ENCODE data around the gene ZMYND12. TPM values are rescaled to one million over a fixed set of nuclear protein-coding genes. Genes with fewer than 3 reads are reported as not detected.

ZMYND12 gene
- total and polyA plus RNA-seq, 2 donors (not counting 3 experiments of a cell fraction or from before 2014, with no cell fraction given), result 0.33 to 0.40 TPM

DNA sequence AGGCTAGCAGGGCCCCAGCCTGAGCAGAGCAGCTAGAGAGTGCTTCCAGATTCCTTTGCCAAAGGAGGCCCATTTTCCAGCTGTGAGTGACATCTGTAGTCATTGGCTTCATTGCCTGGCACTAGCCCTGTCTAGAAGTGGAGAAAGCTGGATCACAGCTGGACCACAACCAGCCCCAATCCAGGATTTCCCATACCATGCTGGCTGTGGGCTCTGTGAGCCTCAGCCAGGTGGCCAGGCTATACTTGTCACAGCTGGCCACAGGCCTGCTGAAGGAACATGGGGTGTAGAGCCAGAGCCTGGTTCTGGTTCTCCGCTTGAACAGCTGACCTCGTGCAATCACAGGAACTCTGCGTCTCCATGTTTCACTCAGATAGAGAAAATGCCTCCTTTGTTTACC is 38.7 kb downstream of the ZMYND12 start:
- Histone ChIP-seq H3K9me1 (replicated peaks; ENCODE audit: control insufficient read depth, extremely low read depth, insufficient read depth, low read length) (no peaks in the 10 kb centered on the region), H3K4me3 (replicated peaks in 1 of 3; ENCODE audit: insufficient read depth in 1 of 3, low read depth in 1 of 3, low read length in 3 of 3) (no peak overlapping the region), H3K9ac (replicated peaks; ENCODE audit: extremely low read depth, insufficient read depth, low read length) (no peak overlapping the region), H3K27me3 (ENCODE audit: control insufficient read depth in 2 of 2, insufficient read depth in 2 of 2, low read length in 2 of 2) (peaks cover 10 to 13% of the 10 kb centered on the region in 2 experiments), H3K79me2 (ENCODE audit: control insufficient read depth, insufficient read depth, low read length) (no peaks in the 10 kb centered on the region), H3K4me2 (ENCODE audit: insufficient read depth, low read length) (no peak overlapping the region), H4K20me1 (replicated peaks; ENCODE audit: control insufficient read depth, extremely low read depth, insufficient read depth, low read length) (no peaks in the 10 kb centered on the region), H3K36me3 (ENCODE audit: control insufficient read depth in 2 of 2, extremely low read depth in 1 of 2, insufficient read depth in 2 of 2, low read length in 2 of 2) (no peaks in the 10 kb centered on the region), H2AFZ (ENCODE audit: low read depth, low read length) (no peak overlapping the region), H3K27ac (ENCODE audit: insufficient read depth, low read depth, low read length) (no peak overlapping the region), H3K4me1 (ENCODE audit: control insufficient read depth, extremely low read depth, insufficient read depth, low read length) (peaks cover 2% of the 10 kb centered on the region), H3K9me3 (replicated peaks; ENCODE audit: control insufficient read depth, insufficient read depth, low read length) (no peaks in the 10 kb centered on the region)
- intact Hi-C loops (cut with micrococcal nuclease) (no loop called here), dilution Hi-C loops (cut with MboI; ENCODE audit: extremely low pct_ligation_motif_present, low sequenced_read_pairs) (no loop called here)
- no TSS peak for BruUV-seq (replicated peaks)
- DNase-seq (ENCODE audit: low read depth, low spot score), result no peak
- FAIRE-seq, result no peak
- CTCF ChIA-PET, result interaction anchor here (0.9 to 1.0 kb wide), 2 partner anchors 13 to 39 kb away, joined by 3 read pairs; no protein-coding TSS in a partner anchor
- no peak for TF ChIP-seq FOS (IDR thresholded peaks at IDR 0.05; ENCODE audit: borderline replicate concordance, insufficient read depth, low read length)
- TF ChIP-seq, protein P1, sequence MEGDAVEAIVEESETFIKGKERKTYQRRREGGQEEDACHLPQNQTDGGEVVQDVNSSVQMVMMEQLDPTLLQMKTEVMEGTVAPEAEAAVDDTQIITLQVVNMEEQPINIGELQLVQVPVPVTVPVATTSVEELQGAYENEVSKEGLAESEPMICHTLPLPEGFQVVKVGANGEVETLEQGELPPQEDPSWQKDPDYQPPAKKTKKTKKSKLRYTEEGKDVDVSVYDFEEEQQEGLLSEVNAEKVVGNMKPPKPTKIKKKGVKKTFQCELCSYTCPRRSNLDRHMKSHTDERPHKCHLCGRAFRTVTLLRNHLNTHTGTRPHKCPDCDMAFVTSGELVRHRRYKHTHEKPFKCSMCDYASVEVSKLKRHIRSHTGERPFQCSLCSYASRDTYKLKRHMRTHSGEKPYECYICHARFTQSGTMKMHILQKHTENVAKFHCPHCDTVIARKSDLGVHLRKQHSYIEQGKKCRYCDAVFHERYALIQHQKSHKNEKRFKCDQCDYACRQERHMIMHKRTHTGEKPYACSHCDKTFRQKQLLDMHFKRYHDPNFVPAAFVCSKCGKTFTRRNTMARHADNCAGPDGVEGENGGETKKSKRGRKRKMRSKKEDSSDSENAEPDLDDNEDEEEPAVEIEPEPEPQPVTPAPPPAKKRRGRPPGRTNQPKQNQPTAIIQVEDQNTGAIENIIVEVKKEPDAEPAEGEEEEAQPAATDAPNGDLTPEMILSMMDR (IDR thresholded peaks at IDR 0.05; ENCODE audit: extremely low read depth in 1 of 2, insufficient read depth in 1 of 2, low read depth in 1 of 2, low read length in 2 of 2), result no peak
- POLR2A ChIA-PET, result no interaction called here

DNA sequence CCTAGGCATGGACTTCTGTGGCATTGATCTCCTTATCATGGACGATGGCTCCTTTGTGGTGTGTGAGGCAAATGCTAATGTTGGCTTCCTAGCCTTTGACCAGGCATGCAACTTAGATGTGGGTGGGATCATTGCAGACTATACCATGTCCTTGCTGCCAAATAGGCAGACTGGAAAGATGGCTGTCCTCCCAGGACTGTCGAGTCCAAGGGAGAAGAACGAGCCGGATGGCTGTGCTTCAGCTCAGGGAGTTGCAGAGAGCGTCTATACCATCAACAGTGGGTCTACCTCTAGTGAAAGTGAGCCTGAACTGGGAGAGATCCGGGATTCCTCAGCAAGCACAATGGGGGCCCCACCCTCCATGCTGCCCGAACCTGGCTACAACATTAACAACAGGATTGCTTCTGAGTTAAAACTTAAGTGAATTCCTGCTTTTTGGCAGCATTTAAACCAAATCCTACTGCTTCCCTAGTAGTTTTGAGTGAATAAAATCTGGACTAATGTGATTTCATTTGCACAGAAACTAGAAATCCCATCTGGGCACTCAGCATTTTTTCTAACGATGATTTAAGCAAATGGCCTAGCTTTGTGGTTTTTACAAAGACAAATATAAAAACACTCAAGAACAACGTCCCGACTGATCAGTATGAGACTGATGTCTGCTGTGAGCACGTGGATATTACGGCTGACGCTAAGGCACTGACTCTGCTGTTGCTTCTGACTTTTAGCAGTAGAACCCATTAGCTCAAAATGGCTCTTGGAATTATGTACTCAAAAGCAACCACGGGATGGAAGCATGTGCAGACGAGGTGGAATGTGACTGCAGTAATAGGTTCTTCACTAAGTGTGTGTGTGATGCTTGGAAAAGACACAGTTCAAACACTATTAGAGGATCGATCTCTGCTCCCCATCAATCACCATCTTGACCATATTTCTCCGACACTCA is 41.0 kb downstream of the ZMYND12 start:
- FAIRE-seq (no peak), DNase-seq (ENCODE audit: low read depth, low spot score) (no peak)
- ChIA-PET POLR2A (interaction anchor here (0.6 kb wide), 1 partner anchor 30 kb away, joined by 7 read pairs; no protein-coding TSS in a partner anchor), CTCF (interaction anchor here (1.8 kb wide), 1 partner anchor 115 kb away, joined by 4 read pairs; no protein-coding TSS in a partner anchor)
- dilution Hi-C loops (cut with MboI; ENCODE audit: extremely low pct_ligation_motif_present, low sequenced_read_pairs) (no loop called here), intact Hi-C loops (cut with micrococcal nuclease) (no loop called here)
- Histone ChIP-seq H3K4me1 (ENCODE audit: control insufficient read depth, extremely low read depth, insufficient read depth, low read length) (no peaks in the 10 kb centered on the region), H3K27me3 (ENCODE audit: control insufficient read depth in 2 of 2, insufficient read depth in 2 of 2, low read length in 2 of 2) (peaks cover 10 to 15% of the 10 kb centered on the region in 2 experiments), H4K20me1 (replicated peaks; ENCODE audit: control insufficient read depth, extremely low read depth, insufficient read depth, low read length) (no peaks in the 10 kb centered on the region), H3K9me3 (replicated peaks; ENCODE audit: control insufficient read depth, insufficient read depth, low read length) (no peaks in the 10 kb centered on the region), H3K79me2 (ENCODE audit: control insufficient read depth, insufficient read depth, low read length) (no peaks in the 10 kb centered on the region), H3K27ac (ENCODE audit: insufficient read depth, low read depth, low read length) (no peak overlapping the region), H3K9me1 (replicated peaks; ENCODE audit: control insufficient read depth, extremely low read depth, insufficient read depth, low read length) (no peaks in the 10 kb centered on the region), H3K4me3 (replicated peaks in 1 of 3; ENCODE audit: insufficient read depth in 1 of 3, low read depth in 1 of 3, low read length in 3 of 3) (no peak overlapping the region), H3K36me3 (ENCODE audit: control insufficient read depth in 2 of 2, extremely low read depth in 1 of 2, insufficient read depth in 2 of 2, low read length in 2 of 2) (no peaks in the 10 kb centered on the region), H3K4me2 (ENCODE audit: insufficient read depth, low read length) (no peak overlapping the region), H3K9ac (replicated peaks; ENCODE audit: extremely low read depth, insufficient read depth, low read length) (no peak overlapping the region), H2AFZ (ENCODE audit: low read depth, low read length) (no peak overlapping the region)
- TF ChIP-seq FOS (IDR thresholded peaks at IDR 0.05; ENCODE audit: borderline replicate concordance, insufficient read depth, low read length) (no peak), GATA2 (IDR thresholded peaks at IDR 0.05; ENCODE audit: insufficient read depth, insufficient read length, low read depth, low read length) (no peak), JUN (IDR thresholded peaks at IDR 0.05; ENCODE audit: borderline replicate concordance, insufficient read depth, insufficient read length, low read depth) (no peak), EZH2 (IDR thresholded peaks at IDR 0.05; ENCODE audit: borderline replicate concordance, low read depth, low read length, severe bottlenecking) (no peak), POLR2AphosphoS5 (IDR thresholded peaks at IDR 0.05; ENCODE audit: insufficient read depth, low read depth, low read length) (no peak), POLR2A (IDR thresholded peaks at IDR 0.05; ENCODE audit: low read depth, low read length) (no peak), MYC (IDR thresholded peaks at IDR 0.05; ENCODE audit: low read depth, low read length) (no peak)
- TF ChIP-seq, protein P2, sequence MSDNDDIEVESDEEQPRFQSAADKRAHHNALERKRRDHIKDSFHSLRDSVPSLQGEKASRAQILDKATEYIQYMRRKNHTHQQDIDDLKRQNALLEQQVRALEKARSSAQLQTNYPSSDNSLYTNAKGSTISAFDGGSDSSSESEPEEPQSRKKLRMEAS (IDR thresholded peaks at IDR 0.05; ENCODE audit: insufficient read depth, insufficient read length), result no peak
- TF ChIP-seq, protein P1 (IDR thresholded peaks at IDR 0.05; ENCODE audit: extremely low read depth in 1 of 2, insufficient read depth in 1 of 2, low read depth in 1 of 2, low read length in 2 of 2), result no peak
- no TSS peak for BruUV-seq (replicated peaks)
